GM12892 (cell line): Measurements from ENCODE around the gene MYD88.
A peak's percentile ranks its signal among the peaks of the same experiment; 100 is the strongest.

Experiments used
- POLR2A ChIP-seq: IDR thresholded peaks from 2 replicates; pipeline ENCODE4 v1.6.1; 2011; ENCODE audit warnings: low read depth, low read length, control low read depth
- POLR2AphosphoS5 ChIP-seq: IDR thresholded peaks from 2 replicates; pipeline ENCODE4 v1.6.1; 2011; ENCODE audit warnings: low read depth, low read length, control low read depth

- TF ChIP-seq POLR2A, result 0 out of 2 replicates have a peak, but pooled peaks have one; percentile 5
- no peak for TF ChIP-seq POLR2AphosphoS5
Measured at GRCh38 chr3:38114052-38114874, 24.2 kb upstream of the MYD88 start.
